ENCODE results near the gene WDR3. TPM values are rescaled to one million over a fixed set of nuclear protein-coding genes. Genes with fewer than 3 reads are reported as not detected.

The WDR3 gene
- total RNA-seq, 1 experiment from 2014 or later = 61.4 TPM

- Histone ChIP-seq H2BK12ac (ENCODE audit: insufficient read length, low read depth, low read length) (no peak overlapping the region), H4K91ac (ENCODE audit: insufficient read length, low read depth, low read length) (no peak overlapping the region), H3T11ph (ENCODE audit: low read length) (no peak overlapping the region), H3K9me3 (ENCODE audit: control insufficient read depth, low read depth, low read length) (no peaks in the 10 kb centered on the region), H3K79me1 (ENCODE audit: insufficient read depth, low read depth, low read length, poor library complexity, severe bottlenecking) (no peaks in the 10 kb centered on the region), H3K56ac (ENCODE audit: insufficient read length, low read depth, low read length) (no peak overlapping the region), H3K4me1 (ENCODE audit: insufficient read depth, low read length) (no peaks in the 10 kb centered on the region), H3K14ac (ENCODE audit: insufficient read depth, low read length) (no peak overlapping the region), H4K5ac (ENCODE audit: insufficient read length, low read depth, low read length) (no peak overlapping the region), H3K9ac (ENCODE audit: extremely low read depth, insufficient read length, low read length) (no peak overlapping the region), H4K8ac (replicated peaks; ENCODE audit: insufficient read length, low read depth, low read length) (no peak overlapping the region), H3K23me2 (ENCODE audit: insufficient read length, low read depth, low read length, poor library complexity, severe bottlenecking) (no peaks in the 10 kb centered on the region), H4K20me1 (ENCODE audit: control insufficient read depth, insufficient read depth, insufficient read length) (no peaks in the 10 kb centered on the region), H3K27ac (ENCODE audit: insufficient read length, low read depth, low read length) (no peak overlapping the region), H3K79me2 (ENCODE audit: insufficient read depth, low read length) (no peaks in the 10 kb centered on the region), H3K27me3 (ENCODE audit: insufficient read depth, low read length) (no peaks in the 10 kb centered on the region), H3K4me2 (ENCODE audit: insufficient read depth, insufficient read length, low read length) (no peak overlapping the region), H2AFZ (ENCODE audit: low read length) (no peak overlapping the region), H3K23ac (ENCODE audit: insufficient read length, low read depth, low read length) (no peak overlapping the region), H2AK5ac (ENCODE audit: insufficient read length, low read length) (no peak overlapping the region), H2BK5ac (ENCODE audit: insufficient read length, low read length) (no peak overlapping the region), H2BK15ac (ENCODE audit: low read depth, low read length) (no peak overlapping the region), H2BK120ac (ENCODE audit: low read depth, low read length, poor library complexity, severe bottlenecking) (no peak overlapping the region), H3K18ac (ENCODE audit: insufficient read length, low read depth, low read length) (no peak overlapping the region), H2BK20ac (ENCODE audit: low read depth, low read length, poor library complexity, severe bottlenecking) (no peak overlapping the region), H3K4ac (ENCODE audit: low read depth, low read length) (no peak overlapping the region)
- Mint-ChIP-seq H3K4me3 (no peak overlapping the region), H3K4me1 (peaks cover 0 to 7% of the 10 kb centered on the region in 2 experiments; a peak in 1 of 4 replicates), H3K27me3 (ENCODE audit: low read depth) (no peaks in the 10 kb centered on the region), H3K27ac (no peak overlapping the region; a peak in 1 of 7 replicates), H3K9me3 (peaks cover 0 to 5% of the 10 kb centered on the region in 2 experiments; a peak in 1 of 5 replicates), H3K36me3 (ENCODE audit: insufficient read depth in 1 of 3, low read depth in 3 of 3) (no peaks in the 10 kb centered on the region)
- no peak for DNase-seq
- no peak for TF ChIP-seq CTCF (conservative IDR thresholded peaks at IDR 0.05)
- no CpG with 5 or more reads among the region's 7 CpGs for WGBS (ENCODE audit: extremely low coverage, insufficient read length, low lambda C conversion rate)
Observed at GRCh38 chr1:118008011-118008410, 78.5 kb downstream of the WDR3 start.
